HG03354 (cell line): ENCODE data around the gene PPFIBP2.

ENCODE experiments used
- ATAC-seq: cut with Tn5 transposase; IDR thresholded peaks from one replicate; pipeline ENCODE4 v1.9.1; 2021; ENCODE audit warnings: mild to moderate bottlenecking; ENCODE audit not compliant: unreplicated experiment, poor library complexity, severe bottlenecking

PPFIBP2 gene

DNA sequence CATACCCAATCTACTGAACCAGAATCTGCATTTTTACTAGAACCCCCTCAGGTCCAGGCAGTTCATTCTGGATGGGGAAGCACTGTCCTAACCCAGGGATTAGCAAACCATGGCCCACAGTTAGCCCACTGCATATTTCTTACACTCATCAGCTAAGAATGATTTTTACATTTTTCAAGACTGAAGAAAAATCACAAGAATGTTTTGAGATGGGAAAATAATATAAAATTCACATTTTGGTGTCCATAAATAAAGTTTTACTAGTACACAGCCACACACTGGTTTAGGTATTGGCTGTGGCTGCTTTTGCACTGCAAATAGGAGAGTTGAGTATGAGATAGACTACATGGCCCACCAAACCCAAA, 59.4 kb downstream of the PPFIBP2 start:
- ATAC-seq = no peak

DNA sequence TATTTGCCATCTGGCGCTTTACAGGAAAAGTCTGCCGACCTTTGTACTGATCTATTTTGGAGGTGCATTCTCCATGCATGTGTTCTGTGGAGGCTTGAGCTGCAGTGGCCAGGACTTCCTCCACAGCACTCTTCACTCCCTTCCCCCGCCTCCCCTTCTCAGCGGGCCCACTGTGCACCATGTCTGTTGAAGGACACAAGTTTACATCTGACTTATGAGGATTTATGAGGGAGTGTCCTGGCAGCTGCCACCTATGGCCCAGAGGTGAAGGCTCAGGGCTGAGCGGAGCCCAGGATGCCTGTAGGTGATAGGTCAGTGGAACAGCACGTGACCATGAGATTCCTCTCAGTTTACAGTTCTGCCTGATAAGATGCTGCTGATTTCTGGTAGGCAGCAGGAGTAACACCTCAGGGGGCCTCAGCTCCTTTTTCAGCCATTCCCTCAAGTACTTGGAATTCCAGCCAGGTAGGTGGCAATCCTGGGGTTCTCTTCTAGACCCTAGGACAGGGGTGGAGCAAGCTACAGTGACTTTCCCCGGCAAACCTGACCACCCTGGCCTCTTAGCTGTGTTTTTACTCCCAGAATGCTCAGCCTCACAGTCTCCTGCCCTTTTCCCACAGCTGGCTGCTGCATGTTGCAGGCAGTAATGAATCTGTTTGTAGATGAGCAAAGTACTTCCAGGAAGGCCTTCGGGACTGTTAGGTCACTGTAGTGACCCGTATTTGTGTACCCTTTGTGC, 59.9 kb downstream of the PPFIBP2 start:
- no peak for ATAC-seq

DNA sequence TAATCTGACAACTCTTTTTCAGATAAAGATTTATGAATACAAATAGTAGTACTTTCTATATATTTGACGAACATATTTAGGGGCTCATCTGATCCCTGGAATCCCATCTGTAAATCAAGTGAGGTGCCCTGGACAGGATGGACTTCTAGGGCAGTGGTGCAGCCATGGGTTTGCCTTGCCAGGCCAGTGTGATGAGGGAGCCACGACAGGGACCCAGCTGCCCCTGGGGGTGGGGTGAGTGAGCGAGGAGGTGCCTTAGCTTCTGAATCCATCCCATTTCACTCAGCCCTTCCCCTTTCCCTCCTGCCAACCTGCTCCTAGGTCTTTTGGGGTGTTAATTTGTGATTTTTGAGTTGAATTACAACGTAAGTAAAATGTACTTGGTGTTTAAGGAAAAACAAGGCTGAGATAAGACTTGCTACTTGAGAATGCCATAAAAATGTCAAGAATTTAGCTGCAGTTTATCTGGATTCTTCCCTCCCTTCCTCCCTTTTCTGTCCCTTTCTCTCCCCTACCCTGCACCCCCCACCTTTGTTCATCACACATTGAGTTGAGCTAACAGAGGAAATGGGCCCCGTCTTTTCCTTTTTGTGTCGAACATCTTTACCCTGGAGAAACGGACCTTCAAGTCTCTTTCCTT, 60.8 kb downstream of the PPFIBP2 start:
- no peak for ATAC-seq

DNA sequence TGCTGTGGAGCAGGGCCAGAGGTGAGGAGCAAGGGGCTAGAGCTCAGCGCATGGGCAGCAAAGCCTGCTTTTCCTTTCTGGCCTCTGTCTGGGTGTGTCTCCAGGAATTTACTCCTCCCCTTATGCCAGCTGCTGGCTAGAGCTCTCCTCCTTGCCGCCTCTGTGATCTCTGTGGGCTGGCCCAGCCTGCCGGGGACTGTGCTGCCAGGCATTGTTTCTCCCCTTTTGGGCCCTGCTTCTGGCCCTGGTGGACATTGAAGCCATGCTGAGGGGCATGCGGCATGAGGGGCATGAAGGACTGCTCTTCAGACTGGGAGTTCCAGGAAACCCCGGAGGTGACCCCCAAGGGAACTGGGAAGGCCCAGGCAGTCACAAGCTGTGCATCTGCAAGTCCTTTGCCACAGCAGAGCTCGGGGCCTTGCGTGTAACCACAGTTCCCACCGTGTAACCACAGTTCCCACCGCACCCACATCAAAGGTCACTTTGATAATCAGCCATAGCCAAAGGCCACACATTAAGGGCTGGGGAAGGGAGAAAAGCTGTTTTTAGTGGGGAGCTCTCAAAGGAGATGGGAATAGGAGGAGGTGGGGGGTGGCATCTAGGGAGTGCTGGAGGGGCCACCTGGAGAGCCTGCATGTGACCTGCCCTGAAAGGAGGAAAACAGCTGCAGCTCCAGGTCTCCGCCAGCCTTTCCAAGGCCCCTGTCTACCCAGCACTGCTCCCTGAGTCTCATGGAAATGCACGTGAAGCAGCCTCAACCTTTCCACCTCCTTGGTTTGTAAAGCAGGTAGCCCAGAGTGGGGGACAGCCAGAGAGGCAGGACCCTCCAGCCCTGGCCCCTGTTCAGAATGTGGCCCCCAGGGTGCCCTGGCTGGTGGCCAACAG, 62.3 kb downstream of the PPFIBP2 start:
- no peak for ATAC-seq

DNA sequence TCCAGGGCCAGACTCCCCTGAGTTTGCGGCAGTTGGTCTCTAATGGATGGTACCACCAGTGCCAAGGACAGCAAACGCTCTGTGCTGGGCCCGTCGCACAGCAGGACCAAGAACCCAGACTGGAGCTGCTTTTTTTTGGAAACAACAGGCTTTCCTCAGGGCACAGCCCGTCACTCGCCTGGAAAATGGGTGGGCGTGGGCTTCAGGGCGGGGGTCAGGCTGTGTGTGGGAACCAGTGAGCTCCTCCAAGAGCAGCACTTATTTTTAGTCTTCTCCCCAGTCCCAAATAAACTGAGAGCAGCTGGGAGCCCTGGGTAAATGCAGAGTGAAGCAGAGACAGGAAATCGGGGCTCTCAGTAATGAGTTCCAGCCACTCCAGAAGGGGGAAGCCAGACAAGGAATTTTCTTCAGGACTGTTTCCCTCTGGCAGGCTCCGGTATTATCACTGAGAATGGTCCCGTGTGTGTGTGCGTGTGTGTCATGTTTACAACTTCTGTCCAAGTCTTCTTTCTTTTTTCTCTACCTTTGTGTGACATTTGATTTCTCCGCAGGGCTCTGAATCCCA, 63.0 kb downstream of the PPFIBP2 start:
- no peak for ATAC-seq

DNA sequence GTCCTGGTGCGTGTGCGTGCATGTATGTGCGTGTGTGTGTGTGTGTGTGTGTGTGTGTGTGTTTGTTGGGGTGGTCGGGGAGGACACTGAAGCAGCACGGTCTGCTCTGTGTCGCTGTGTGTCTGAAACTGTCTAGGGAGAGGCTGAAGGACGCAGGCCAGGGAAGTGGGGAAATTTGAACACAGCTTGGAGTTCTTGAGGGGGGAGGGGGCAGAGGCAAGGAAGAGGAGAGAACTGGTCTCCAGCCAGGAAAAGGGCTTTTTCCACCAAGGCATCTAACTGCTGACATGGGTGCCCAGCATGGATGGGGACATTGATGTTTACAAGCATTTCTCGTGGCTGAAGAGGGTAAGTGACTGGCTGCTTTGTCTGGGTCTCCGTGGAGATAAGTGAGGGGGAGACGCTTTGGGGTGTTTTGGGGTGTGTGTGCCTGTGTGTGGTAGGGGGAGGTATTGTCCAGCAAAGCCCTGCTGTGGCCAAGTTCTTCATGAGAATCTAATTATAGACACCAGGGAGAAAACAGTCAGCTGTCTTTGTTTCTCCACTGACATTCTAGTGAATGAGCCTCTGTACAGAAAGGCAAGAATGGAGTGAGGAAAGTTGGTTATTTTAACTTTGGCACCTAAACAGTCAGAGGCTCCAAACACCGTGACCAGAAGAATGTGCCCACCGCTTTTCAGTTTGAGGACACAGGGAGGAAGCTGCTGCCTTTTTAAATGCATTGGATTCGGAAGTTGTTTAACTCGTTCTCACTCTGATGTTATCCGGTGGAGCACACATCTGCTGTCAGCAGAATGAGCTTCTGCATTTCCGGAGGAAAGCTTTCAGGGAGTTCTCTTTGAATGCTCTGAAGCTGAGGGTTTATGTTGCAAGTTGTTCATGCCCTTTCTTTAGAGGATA, 63.7 kb downstream of the PPFIBP2 start:
- peak; percentile 62 for ATAC-seq

DNA sequence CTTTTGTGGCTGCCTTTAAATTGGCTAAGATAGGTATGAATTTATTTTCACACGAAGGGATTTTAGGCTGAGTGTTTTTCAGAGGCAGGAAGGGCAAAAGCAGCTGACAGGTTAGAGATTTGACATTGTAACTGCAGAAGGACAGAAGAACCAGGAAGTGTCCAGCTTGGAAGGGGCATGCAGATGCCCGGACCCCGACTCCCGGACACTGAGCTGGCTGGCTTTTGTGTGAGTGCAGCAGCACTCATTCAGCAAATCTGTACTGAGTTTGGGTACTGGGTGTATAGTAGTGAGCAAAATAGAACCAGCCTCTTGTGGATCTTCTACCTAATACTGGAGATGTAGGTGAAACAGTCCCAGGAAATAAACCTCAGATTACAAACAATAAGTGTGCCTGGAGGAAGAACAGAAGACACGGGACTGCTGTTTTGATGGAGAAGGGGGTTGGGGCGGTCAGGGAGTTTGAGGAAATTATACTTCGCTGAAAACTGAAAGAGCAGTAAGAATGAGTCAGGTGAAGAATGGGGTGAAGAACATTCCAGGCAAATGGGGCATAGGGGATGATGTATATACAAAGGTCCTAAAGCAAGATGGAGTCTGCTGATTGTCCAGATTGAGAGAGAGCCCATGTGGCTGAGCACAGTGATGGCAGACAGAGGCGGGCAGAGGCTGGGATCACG, 64.6 kb downstream of the PPFIBP2 start:
- ATAC-seq = peak; percentile 5

DNA sequence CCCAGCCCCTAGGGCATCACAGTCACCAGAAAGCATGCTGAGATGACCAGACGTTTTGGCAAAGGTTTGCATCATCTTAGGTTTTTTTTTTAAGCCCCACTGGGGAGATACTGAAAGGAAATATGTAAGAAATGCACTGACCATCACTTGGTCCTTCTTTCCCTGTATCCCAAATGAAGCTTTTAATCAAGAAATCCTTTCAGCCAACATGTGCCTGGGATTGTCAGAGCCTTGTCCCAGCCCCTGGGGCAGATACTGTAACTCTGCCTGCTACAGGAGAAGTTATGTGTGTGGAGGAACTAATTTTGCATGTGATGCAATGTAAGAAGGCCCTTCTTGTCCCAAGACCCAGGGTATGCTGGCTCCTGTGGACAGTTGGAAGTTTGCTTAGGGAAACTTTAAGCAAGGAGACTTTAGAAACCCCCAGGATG, 65.6 kb downstream of the PPFIBP2 start:
- no peak for ATAC-seq

DNA sequence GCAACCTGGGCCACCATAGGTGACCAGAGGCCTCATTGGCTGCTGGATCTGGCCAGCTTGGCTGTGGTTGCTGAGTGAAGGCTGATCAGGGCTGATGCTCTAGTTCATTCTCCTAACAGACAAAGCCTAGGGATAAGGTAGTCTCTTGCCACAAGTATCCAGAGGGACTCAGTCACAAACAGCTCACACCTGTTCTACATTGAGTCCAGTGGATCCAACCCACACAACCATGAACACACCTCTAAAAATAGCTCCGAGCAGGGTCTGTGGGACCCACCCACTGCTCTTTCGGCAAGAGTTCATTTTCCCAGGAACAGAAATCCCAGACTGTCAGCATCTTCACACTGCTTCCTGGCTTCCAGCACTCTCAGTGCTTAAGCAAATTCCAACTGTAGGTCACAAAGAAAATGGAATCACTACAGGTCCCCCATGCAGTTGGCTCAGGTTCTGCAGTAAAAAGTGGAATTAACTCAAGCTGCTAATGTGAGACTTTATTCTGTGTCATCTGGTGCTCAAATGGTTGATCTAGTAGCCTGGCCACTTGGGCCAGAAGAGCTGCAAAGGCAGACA, 67.3 kb downstream of the PPFIBP2 start:
- ATAC-seq = no peak

DNA sequence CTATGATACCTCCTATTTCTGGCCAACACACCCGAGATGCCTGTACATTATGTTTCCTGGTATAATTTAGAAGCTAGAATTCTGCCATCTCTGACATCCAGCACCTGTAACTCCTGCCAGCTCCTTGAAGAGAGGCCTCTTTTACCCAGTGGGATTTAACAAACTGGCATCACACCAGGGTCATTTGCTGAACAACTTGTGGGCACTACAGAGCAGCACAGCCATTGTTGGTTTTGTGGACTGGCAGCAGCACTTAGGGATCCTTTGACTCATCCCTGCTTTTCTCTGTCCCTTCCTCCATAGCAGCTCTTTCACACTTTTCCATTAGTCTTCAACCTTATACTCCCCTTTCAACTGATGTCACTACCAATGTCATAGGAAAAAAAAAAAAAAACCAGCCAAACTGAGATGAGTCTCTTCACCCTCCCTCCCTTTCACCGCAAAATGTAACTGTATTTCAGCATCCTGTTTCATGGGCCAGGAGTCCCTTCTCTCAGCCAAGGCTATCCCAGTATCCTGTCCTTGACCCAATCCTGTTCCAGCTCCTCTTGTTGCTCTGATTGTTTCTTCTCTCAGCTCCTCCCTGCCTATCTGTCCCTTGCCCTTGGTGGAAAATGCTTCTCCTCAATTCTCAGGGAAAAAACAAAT, 68.7 kb downstream of the PPFIBP2 start:
- no peak for ATAC-seq

DNA sequence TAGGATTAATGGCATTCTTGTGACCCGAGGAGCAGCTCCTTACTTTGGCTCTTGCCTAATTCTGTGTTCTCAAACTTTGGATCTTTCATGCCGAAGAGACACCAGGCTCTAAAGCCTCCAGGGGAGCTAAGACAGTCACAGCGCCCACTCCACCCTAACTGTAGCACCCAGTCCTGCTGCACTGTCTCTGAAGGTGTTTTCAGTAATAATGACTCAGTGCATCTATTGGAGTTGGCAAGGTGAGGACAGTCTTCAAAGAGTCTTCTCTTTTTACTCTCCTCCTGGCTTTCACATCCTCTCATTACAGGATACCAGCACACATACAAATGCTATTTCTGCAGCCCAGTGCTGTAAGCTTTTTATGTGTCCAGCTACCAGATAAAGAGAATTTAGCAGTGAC, 69.4 kb downstream of the PPFIBP2 start:
- ATAC-seq = no peak

DNA sequence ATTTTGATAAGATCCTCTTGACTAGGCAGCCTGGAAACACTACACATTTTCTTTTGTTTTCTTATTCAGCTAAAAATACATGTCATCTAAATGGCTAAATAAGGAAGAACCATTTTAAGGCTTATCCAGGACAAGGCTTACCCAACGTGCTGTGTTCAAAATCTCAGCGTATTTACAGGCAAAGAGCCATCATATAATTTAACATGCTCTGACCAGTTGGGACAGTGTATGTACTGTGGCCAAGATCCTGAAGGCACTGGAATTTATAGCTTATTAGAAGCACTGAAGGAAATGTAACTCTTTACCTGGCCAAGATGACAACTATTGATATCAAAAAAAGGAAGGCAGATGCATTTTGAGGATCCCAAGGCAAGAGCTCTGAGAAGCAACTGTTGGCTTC, 71.1 kb downstream of the PPFIBP2 start:
- ATAC-seq = no peak

DNA sequence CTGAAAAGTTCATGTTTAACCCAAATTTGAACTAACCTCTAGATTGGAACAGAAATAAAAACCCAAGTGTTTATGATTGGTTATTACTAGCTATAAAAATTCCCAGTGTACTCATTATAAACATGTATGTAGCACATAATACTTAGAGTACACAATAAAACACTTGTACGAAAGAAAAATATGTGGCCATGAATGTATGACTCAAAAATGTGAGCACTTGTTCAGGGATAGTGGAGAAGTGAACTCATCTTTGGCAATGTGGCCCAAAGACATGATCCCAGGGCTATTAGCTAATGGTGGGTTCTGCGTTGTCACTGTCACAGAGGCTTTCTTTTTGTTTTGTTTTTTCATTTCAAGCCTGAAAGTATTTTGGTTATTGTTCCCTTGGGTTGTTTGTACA, 72.0 kb downstream of the PPFIBP2 start:
- ATAC-seq = no peak

DNA sequence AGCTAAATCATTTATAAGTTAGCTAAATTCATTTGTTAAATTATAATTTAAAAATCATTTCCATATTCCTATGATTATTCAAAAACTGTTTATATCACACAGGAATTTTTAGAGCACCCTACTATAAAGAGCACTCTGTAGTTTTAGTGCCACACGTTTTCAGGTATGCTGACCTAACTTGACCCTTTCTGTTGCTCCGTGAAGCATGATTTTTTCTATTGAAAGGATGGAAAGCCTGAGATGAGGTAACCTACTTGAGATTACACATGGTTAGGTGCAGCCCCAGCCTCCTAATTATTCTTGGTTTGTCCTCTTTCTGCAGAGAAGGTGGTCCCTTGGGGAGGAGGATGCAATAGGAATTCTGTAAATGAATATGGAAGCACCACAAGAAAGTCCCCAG, 72.6 kb downstream of the PPFIBP2 start:
- no peak for ATAC-seq

DNA sequence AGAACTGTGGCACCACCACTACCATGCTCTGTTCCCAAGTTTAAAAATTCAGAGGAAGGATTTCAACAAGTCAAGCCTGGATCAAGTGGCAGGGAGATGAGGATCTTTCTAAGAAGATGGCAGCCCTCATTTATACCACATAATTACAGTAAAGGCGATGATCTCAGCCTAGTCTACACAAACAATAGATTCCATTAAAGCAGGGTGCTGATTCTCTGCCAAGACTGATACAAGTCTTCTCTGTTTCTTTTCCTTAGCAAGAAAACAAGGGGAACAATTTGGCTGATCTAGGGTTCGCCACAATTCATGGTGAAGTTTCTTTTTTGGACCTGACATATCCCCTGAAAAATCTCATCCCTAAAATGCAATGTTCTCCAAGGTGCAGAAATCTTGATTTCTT, 73.9 kb downstream of the PPFIBP2 start:
- ATAC-seq = no peak

DNA sequence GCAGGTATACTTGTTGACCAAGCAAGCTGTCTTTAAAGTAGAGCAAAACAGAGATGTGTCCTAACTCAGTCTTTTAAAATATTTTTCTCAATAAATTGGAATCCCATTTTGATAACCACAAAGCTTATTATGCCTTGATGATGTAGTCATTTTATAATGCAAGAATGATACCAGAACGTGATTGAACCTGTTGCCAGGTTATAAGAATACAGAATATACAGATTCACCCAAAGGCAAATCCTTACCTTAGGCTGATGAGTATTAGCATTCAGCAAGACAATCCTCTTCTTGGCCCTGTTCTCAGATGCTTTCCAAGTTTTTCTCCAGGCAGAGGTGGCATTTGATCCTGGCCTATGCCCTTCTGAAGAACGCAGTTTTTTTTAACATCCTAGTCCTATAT, 76.1 kb downstream of the PPFIBP2 start:
- ATAC-seq = no peak

DNA sequence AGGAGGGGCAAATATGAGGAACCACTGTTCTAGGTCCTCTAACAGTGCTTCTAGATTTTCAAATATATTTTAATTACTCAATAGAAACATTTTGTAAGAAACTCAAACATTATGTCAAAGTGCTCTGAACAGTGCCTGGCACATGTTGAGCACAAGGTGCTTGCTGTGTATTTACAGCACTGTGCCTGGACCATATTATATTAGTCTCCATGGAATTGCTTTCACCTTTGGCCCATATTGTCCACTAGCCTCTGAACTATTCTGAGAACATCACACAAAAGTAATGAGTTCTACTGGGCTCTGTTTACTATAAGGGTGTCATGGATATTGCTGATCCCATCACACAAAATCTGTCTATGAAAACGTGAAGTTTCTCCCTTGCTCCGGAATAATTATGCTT, 76.7 kb downstream of the PPFIBP2 start:
- no peak for ATAC-seq
